Kidney epithelial cell (primary cell): Measurements from ENCODE around the gene EIF5. TPM values are rescaled to one million over a fixed set of nuclear protein-coding genes. Genes with fewer than 3 reads are reported as not detected.

ENCODE experiments used
- DNase-seq: peaks from one replicate; pipeline ENCODE4 v3.0.0-alpha.2; 2010; ENCODE audit warnings: low read depth
- H3K27me3 ChIP-seq: 2 replicates; pipeline ENCODE4 v1.6.0; 2011; ENCODE audit warnings: low read length; ENCODE audit not compliant: control insufficient read depth, insufficient read depth
- H3K36me3 ChIP-seq: 2 replicates; pipeline ENCODE4 v1.5.1; 2011; ENCODE audit warnings: low read length; ENCODE audit not compliant: control insufficient read depth, insufficient read depth
- H3K4me3 ChIP-seq: 2 replicates; pipeline ENCODE4 v1.5.1; 2011; ENCODE audit warnings: low read depth, mild to moderate bottlenecking, control low read depth, low read length
- total RNA-seq: library from RNA; depleted of rRNA; stranded (reverse); fragments of >200 nt; gene quantifications from 2 replicates; pipeline ENCODE4 v1.2.3, GENCODE V29; 2015
- TF ChIP-seq, protein P1 (sequence below): IDR thresholded peaks from 2 replicates; pipeline ENCODE4 v1.5.1; 2011; ENCODE audit warnings: mild to moderate bottlenecking, moderate library complexity, low read length, control low read depth, inconsistent platforms; ENCODE audit not compliant: insufficient read depth, poor library complexity, severe bottlenecking

The EIF5 gene
- 216 and 254 TPM in 2 replicates for total RNA-seq

DNA sequence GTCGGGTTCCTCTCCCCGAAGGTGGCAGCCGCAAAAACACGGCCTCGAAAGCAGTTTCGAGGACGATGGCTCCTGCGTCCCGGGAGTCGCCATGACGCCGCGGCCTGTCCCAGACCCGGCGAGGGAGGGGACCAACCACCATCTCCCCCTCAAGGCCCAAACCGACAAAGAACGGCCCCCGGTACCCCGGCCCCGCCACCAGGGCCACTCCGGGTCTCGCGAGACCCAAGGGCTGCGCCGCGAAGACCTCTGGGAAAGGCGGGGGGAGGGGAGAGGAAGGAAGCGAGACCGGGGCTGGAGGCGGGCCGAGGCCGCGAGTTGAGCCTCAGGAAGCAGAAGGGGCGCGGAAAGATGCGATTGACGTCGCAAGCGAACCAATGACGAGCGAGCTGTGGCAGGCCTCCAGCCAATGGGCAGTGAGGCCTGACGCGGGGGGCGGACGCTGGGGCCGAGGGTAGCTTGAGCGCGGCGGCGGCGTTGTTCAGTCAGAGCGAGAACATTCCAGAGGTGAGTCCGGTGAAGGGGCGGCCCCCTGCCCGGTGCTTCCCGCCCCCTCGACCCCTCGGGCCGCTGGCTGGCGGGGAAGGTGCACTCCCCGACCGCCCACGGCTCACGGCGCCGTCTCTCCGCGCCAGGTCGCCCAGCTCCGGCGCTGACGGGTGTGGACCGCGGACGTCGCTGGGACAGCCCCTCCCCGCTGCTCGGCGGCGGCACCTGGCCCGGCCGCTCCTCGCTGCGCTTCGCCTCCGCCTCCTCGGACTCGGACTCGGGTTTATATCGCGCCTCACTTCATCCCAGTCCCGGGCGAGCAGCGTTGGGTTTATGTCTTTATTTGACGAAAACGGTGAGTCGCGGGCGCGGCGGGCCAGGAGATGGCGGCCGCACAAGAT is at the start of gene EIF5:
EIF5 (plus strand) TSS at position 484 of the 890 bp plus-strand sequence. CDS start 1,624 bp downstream, outside the sequence.
- Histone ChIP-seq H3K36me3 (peaks cover 3% of the 10 kb centered on the region), H3K4me3 (peak within 1 kb of the TSS; percentile 97), H3K27me3 (no peaks in the 10 kb centered on the region)
- TF ChIP-seq, protein P1, sequence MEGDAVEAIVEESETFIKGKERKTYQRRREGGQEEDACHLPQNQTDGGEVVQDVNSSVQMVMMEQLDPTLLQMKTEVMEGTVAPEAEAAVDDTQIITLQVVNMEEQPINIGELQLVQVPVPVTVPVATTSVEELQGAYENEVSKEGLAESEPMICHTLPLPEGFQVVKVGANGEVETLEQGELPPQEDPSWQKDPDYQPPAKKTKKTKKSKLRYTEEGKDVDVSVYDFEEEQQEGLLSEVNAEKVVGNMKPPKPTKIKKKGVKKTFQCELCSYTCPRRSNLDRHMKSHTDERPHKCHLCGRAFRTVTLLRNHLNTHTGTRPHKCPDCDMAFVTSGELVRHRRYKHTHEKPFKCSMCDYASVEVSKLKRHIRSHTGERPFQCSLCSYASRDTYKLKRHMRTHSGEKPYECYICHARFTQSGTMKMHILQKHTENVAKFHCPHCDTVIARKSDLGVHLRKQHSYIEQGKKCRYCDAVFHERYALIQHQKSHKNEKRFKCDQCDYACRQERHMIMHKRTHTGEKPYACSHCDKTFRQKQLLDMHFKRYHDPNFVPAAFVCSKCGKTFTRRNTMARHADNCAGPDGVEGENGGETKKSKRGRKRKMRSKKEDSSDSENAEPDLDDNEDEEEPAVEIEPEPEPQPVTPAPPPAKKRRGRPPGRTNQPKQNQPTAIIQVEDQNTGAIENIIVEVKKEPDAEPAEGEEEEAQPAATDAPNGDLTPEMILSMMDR: no peak
- peak; percentile 80 for DNase-seq

DNA sequence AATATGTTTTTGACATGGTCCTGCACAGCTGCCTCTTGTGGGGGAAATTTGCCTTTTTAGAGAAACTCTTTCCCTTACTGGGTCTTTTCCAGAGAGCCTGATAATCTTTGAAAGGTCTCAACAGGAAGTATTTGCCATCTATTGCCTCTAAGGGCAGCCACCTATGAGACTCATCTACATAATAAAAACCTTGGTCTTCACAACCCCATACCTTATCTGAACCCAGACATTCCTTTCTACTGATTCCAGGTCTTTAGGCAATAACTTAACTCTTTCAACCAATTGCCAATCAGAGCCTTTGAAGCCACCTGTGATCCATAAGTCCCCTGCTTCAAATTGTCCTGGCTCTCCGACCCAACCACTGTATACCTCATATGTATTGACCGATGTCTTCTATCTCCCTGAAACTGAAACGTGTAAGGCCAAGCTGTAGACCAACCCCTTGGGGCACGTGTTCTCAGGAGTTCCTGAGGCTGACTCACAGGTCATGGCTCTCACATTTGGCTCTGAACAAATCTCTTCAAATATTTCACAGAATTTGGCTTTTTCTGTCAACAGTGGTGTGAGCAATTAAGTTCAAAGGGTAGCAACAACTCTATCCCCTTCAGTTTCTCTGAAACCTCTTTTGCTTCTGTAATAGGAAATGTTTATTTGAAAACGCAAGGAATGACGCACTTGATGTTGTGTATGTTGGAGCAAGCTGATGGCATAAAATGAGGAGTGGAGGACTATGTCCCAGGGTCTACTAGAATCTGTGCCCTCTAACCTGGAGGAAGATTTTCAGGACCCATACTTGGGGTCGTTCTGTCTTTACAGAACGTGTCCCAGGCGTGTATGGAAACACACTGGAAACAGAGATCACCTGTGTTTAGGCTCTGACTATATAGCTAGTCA is 49.2 kb upstream of the EIF5 start:
- H3K36me3 ChIP-seq: no peaks in the 10 kb centered on the region
- TF ChIP-seq, protein P1: no peak
- H3K27me3 ChIP-seq: no peaks in the 10 kb centered on the region
- DNase-seq: no peak
- no peak overlapping the region for H3K4me3 ChIP-seq

DNA sequence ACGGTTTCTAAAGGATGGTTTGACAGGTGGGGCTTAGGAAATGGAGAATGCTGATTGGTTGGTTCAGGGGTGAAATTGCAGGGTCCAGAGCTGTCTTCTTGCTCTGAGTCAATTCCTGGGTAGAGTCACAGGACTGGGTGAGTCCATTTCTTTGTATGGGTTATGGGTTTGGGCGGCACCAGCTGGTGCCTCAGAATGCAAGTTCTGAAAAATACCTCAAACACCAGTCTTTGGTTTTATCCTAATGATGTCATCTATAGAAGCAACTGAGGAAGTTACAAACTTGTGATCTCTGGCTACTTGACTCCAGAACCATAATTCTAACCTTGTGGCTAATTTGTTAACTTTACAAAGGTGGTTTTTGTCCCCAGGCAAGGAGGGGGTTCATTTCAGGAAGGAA is 47.6 kb upstream of the EIF5 start:
- H3K27me3 ChIP-seq: peaks cover 3% of the 10 kb centered on the region
- H3K4me3 ChIP-seq: no peak overlapping the region
- DNase-seq: no peak
- TF ChIP-seq, protein P1: no peak
- no peaks in the 10 kb centered on the region for H3K36me3 ChIP-seq

DNA sequence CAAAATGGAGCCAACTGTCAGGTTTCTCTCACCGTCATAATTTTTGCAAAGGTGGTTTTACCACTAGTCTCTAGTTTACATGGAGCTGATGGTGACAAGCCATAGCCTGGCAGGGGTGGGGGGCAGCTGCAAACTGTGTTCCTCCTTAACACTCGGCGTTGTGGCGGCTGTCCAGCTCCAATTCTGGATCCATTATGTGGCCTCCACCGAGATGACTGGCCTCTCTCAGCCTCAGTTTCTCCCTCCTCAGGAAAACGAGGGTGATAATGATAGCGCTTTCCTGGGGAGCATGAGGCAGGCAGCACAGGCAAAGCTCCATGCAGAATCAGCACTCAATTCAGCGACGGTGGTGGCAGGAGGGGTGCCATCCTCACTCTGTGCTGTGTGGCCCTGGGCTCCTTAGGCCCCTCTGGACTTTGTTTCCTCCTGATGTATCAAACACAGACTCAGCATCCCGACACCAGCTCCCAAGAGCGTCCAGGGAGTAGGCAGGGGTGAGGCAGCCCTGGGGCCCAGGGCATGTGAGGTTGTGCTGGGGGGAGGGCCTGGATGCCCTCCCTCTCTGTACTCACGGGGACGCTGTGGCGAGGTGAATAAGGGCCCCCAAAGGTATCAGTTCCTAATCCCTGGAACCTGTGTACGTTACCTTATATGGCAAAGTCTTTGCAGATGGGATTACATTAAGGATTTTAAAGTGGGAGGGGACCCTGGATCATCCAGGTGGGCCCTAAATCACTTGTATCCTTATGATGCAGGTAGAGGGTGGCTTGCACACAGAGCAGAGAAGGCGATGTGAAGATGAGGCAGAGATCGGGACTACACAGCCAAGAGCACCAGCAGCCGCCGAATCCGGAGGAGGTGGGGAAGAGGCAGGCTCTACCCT is 46.8 kb upstream of the EIF5 start:
- H3K4me3 ChIP-seq: no peak overlapping the region
- no peak for DNase-seq
- H3K27me3 ChIP-seq: peaks cover 3% of the 10 kb centered on the region
- no peaks in the 10 kb centered on the region for H3K36me3 ChIP-seq
- TF ChIP-seq, protein P1: no peak

DNA sequence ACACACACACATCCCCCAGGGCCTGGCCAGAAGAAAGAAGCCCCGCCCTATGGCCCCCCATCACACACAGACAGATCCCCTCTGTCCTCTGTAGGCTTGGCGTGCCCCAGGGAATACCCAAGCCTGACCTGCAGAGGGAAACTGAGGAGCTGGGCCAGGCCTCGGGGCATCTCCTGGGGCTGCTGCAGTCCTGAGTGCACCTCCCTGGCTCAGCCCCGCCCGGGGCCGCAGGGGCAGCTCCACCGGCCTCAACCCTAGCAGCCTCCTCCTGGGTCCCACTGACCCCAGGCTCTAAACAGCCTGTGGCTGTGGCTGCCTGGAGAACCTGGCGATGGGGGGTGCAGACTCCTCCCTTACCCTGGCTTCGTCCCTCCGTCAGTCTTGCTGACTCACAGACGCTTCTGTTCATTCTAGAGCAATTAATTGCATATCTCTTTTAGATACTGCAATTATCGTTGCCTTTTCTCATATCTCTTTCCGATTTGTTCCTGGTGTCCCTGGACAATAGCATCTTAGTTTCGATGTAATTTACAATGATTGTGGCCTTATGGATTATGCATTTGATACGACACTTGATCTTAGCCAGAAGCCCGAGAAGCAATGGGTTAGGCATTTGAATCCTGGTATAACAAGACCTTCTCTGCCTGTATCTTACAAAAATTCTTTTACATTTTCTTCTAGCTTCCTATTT is 45.8 kb upstream of the EIF5 start:
- Histone ChIP-seq H3K27me3 (peaks cover 3% of the 10 kb centered on the region), H3K36me3 (no peaks in the 10 kb centered on the region), H3K4me3 (no peak overlapping the region)
- TF ChIP-seq, protein P1: no peak
- no peak for DNase-seq
